Measurements from ENCODE around the gene IQCN. TPM values are rescaled to one million over a fixed set of nuclear protein-coding genes. Genes with fewer than 3 reads are reported as not detected.
A peak's percentile ranks its signal among the peaks of the same experiment; 100 is the strongest.

The IQCN gene
- total RNA-seq (0.51 and 0.83 TPM in 2 replicates), polyA plus RNA-seq (0.27 and 0.79 TPM in 2 replicates), polyA minus RNA-seq (ENCODE audit: low replicate concordance) (3.5 and 7.5 TPM in 2 replicates)
- polyA plus RNA-seq (2012), result 0.23 and 1.1 TPM in 2 replicates

- H3K79me2 ChIP-seq (ENCODE audit: control insufficient read depth, insufficient read depth, low read length), result peaks cover 35% of the 10 kb centered on the region
- no peaks in the 10 kb centered on the region for H4K20me1 ChIP-seq (ENCODE audit: control insufficient read depth, extremely low read depth, insufficient read depth, low read length)
- no peaks in the 10 kb centered on the region for H3K27me3 ChIP-seq (ENCODE audit: control insufficient read depth, insufficient read depth, low read length)
- no peaks in the 10 kb centered on the region for H3K9me3 ChIP-seq (ENCODE audit: control insufficient read depth, insufficient read depth, low read depth, low read length)
- no peak within 1 kb of the TSS for H3K9ac ChIP-seq (ENCODE audit: insufficient read depth, low read length)
- peaks cover 26% of the 10 kb centered on the region for H3K4me1 ChIP-seq (ENCODE audit: control insufficient read depth, extremely low read depth, insufficient read depth, low read length)
- peak within 1 kb of the TSS in 2 of 4 experiments; percentile 3 to 12 for H3K4me3 ChIP-seq (replicated peaks in 1 of 4; ENCODE audit: control extremely low read depth in 1 of 4, insufficient read depth in 1 of 4, low read depth in 3 of 4, low read length in 4 of 4)
- H3K36me3 ChIP-seq (ENCODE audit: control insufficient read depth, insufficient read depth, low read length), result peaks cover 11% of the 10 kb centered on the region
- H2AFZ ChIP-seq (ENCODE audit: low read length), result no peak within 1 kb of the TSS
- TF ChIP-seq CTCF (conservative IDR thresholded peaks at IDR 0.05 in 1 of 2, IDR thresholded peaks at IDR 0.05 in 1 of 2; ENCODE audit: low read depth in 1 of 2, low read length in 2 of 2) (no peak), EZH2 (IDR thresholded peaks at IDR 0.05; ENCODE audit: low read length, missing control alignments) (no peak)
- DNase-seq (ENCODE audit: low read depth in 2 of 2), result peak; percentile 28 to 44
- H3K27ac ChIP-seq (ENCODE audit: insufficient read depth, low read length), result peak within 1 kb of the TSS; percentile 62
- H3K4me2 ChIP-seq (ENCODE audit: extremely low read depth, insufficient read depth, low read length), result peak within 1 kb of the TSS; percentile 48
Measured at GRCh38 chr19:18274219-18274780, at the start of gene IQCN. Gene IQCN (minus strand): TSS chr19:18274452. CDS start chr19:18269478, 4,974 bp downstream.

- peak; percentile 95 for DNase-seq (ENCODE audit: low read depth in 2 of 2)
- H3K27ac ChIP-seq (ENCODE audit: insufficient read depth, low read length), result peak within 1 kb of the TSS; percentile 82
- H3K9me3 ChIP-seq (ENCODE audit: control insufficient read depth, insufficient read depth, low read depth, low read length), result no peaks in the 10 kb centered on the region
- H3K79me2 ChIP-seq (ENCODE audit: control insufficient read depth, insufficient read depth, low read length), result peaks cover 38% of the 10 kb centered on the region
- H3K36me3 ChIP-seq (ENCODE audit: control insufficient read depth, insufficient read depth, low read length), result peaks cover 4% of the 10 kb centered on the region
- H3K9ac ChIP-seq (ENCODE audit: insufficient read depth, low read length), result peak within 1 kb of the TSS; percentile 81
- peak within 1 kb of the TSS; percentile 90 for H3K4me2 ChIP-seq (ENCODE audit: extremely low read depth, insufficient read depth, low read length)
- no peaks in the 10 kb centered on the region for H4K20me1 ChIP-seq (ENCODE audit: control insufficient read depth, extremely low read depth, insufficient read depth, low read length)
- no peaks in the 10 kb centered on the region for H3K27me3 ChIP-seq (ENCODE audit: control insufficient read depth, insufficient read depth, low read length)
- TF ChIP-seq CTCF (conservative IDR thresholded peaks at IDR 0.05 in 1 of 2, IDR thresholded peaks at IDR 0.05 in 1 of 2; ENCODE audit: low read depth in 1 of 2, low read length in 2 of 2) (peak in 1 of 2 donors; percentile 30), EZH2 (IDR thresholded peaks at IDR 0.05; ENCODE audit: low read length, missing control alignments) (no peak)
- peaks cover 16% of the 10 kb centered on the region for H3K4me1 ChIP-seq (ENCODE audit: control insufficient read depth, extremely low read depth, insufficient read depth, low read length)
- peak within 1 kb of the TSS; percentile 64 to 80 (median 76) for H3K4me3 ChIP-seq (replicated peaks in 1 of 4; ENCODE audit: control extremely low read depth in 1 of 4, insufficient read depth in 1 of 4, low read depth in 3 of 4, low read length in 4 of 4)
- peak within 1 kb of the TSS; percentile 42 for H2AFZ ChIP-seq (ENCODE audit: low read length)
Measured at GRCh38 chr19:18322759-18323460, 48.7 kb upstream of the IQCN start, which contains the start of gene LSM4. Gene LSM4 (minus strand): TSS chr19:18323076. CDS start chr19:18323020, 56 bp downstream.

GRCh38 chr19:18322318-18322758 lies 48.1 kb upstream of the IQCN start:
- H3K4me1 ChIP-seq (ENCODE audit: control insufficient read depth, extremely low read depth, insufficient read depth, low read length), result peaks cover 16% of the 10 kb centered on the region
- no peaks in the 10 kb centered on the region for H3K27me3 ChIP-seq (ENCODE audit: control insufficient read depth, insufficient read depth, low read length)
- H4K20me1 ChIP-seq (ENCODE audit: control insufficient read depth, extremely low read depth, insufficient read depth, low read length), result no peaks in the 10 kb centered on the region
- no peaks in the 10 kb centered on the region for H3K9me3 ChIP-seq (ENCODE audit: control insufficient read depth, insufficient read depth, low read depth, low read length)
- H3K36me3 ChIP-seq (ENCODE audit: control insufficient read depth, insufficient read depth, low read length), result peaks cover 4% of the 10 kb centered on the region
- TF ChIP-seq CTCF (conservative IDR thresholded peaks at IDR 0.05 in 1 of 2, IDR thresholded peaks at IDR 0.05 in 1 of 2; ENCODE audit: low read depth in 1 of 2, low read length in 2 of 2) (peak; percentile 12 to 35), EZH2 (IDR thresholded peaks at IDR 0.05; ENCODE audit: low read length, missing control alignments) (no peak)
- peak; percentile 69 to 70 for DNase-seq (ENCODE audit: low read depth in 2 of 2)
- H3K9ac ChIP-seq (ENCODE audit: insufficient read depth, low read length), result peak overlapping the region; percentile 81
- H3K27ac ChIP-seq (ENCODE audit: insufficient read depth, low read length), result peak overlapping the region; percentile 82
- H3K4me3 ChIP-seq (replicated peaks in 1 of 4; ENCODE audit: control extremely low read depth in 1 of 4, insufficient read depth in 1 of 4, low read depth in 3 of 4, low read length in 4 of 4), result peak overlapping the region; percentile 64 to 80 (median 74)
- peak overlapping the region; percentile 90 for H3K4me2 ChIP-seq (ENCODE audit: extremely low read depth, insufficient read depth, low read length)
- H3K79me2 ChIP-seq (ENCODE audit: control insufficient read depth, insufficient read depth, low read length), result peaks cover 39% of the 10 kb centered on the region
- no peak overlapping the region for H2AFZ ChIP-seq (ENCODE audit: low read length)
